ENCODE data around the gene PLXNC1. TPM values are rescaled to one million over a fixed set of nuclear protein-coding genes. Genes with fewer than 3 reads are reported as not detected.

Gene PLXNC1
- total and polyA plus RNA-seq, 2 experiments from 2014 or later = 0.78 to 1.9 TPM

DNA sequence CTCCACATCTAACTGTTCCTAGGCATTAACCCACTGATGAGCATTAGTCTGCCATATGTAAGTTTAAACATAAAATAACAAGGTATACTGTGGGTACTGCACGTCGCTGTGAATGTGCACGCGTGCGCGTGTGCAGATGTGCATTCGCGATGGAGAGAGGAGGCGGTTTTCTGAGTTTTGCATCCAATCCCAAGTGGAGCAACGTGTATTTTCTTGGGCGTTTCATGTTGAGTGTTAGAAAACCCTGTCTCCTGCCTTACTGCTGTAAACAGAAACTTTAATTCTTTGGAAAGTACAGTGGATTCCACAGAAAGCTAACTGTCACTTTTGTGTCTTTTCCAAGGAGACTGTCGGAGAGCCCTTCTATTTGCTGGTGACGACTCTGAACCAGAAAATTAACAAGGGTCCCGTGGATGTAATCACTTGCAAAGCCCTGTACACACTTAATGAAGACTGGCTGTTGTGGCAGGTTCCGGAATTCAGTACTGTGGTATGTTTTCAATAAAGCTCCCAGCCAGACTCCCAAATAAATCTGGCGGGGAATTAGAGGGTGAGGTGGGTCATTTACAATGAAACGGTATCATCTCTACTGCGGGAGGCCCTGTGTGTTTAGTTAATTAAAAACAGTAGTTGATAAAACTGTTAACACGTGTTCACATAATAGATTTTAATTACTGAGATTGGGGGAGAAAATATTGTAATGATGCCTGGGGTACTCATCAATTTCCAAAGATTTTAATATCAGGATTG lies 116.5 kb downstream of the PLXNC1 start:
- DNase-seq = peak; percentile 27
- in situ Hi-C loops (cut with MboI) = no loop called here
- Histone ChIP-seq H3F3A (ENCODE audit: insufficient read depth) (peaks cover 56% of the 10 kb centered on the region), H3K36me3 (ENCODE audit: low read depth) (no peaks in the 10 kb centered on the region), H3K9me3 (ENCODE audit: low read depth) (no peaks in the 10 kb centered on the region), H3K27ac (peak overlapping the region; percentile 92), H3K9me2 (ENCODE audit: insufficient read depth) (no peaks in the 10 kb centered on the region), H3K9ac (peak overlapping the region; percentile 55), H3K4me3 (peak overlapping the region; percentile 14; the same call in 1 of the 2 replicates), H3K4me1 (ENCODE audit: insufficient read depth) (peaks cover 56% of the 10 kb centered on the region), H3K4me2 (ENCODE audit: unreplicated experiment) (peak overlapping the region; percentile 79), H3K27me3 (replicated peaks; ENCODE audit: insufficient read depth) (peaks cover 10% of the 10 kb centered on the region; the same call in 1 of the 2 replicates), H4K20me1 (ENCODE audit: insufficient read depth) (no peaks in the 10 kb centered on the region), H2AFZ (peak overlapping the region; percentile 16; the same call in 1 of the 2 replicates), H3K79me2 (ENCODE audit: insufficient read depth) (no peaks in the 10 kb centered on the region)
- 25 to 26% methylated on average over 19 of the region's 19 CpGs for WGBS, 2 experiments (ENCODE audit: low coverage in 1 of 2, low lambda C conversion rate in 2 of 2, missing lambda C conversion rate in 2 of 2)
- no peak for TF ChIP-seq EZH2 (IDR thresholded peaks at IDR 0.05; ENCODE audit: insufficient read depth, poor library complexity, severe bottlenecking)
- TF ChIP-seq EZH2phosphoT487 (IDR thresholded peaks at IDR 0.05; ENCODE audit: insufficient read depth, low read depth) = no peak

GRCh38 chr12:94265539-94265938 lies 117.2 kb downstream of the PLXNC1 start:
- Histone ChIP-seq H3K4me1 (ENCODE audit: insufficient read depth) (peaks cover 56% of the 10 kb centered on the region), H4K20me1 (ENCODE audit: insufficient read depth) (no peaks in the 10 kb centered on the region), H3K4me2 (ENCODE audit: unreplicated experiment) (peak overlapping the region; percentile 79), H2AFZ (no peak overlapping the region), H3K27ac (peak overlapping the region; percentile 92), H3F3A (ENCODE audit: insufficient read depth) (peaks cover 56% of the 10 kb centered on the region), H3K36me3 (ENCODE audit: low read depth) (no peaks in the 10 kb centered on the region), H3K4me3 (peak overlapping the region; percentile 14; the same call in 1 of the 2 replicates), H3K9ac (peak overlapping the region; percentile 55), H3K79me2 (ENCODE audit: insufficient read depth) (no peaks in the 10 kb centered on the region), H3K9me3 (ENCODE audit: low read depth) (no peaks in the 10 kb centered on the region), H3K9me2 (ENCODE audit: insufficient read depth) (no peaks in the 10 kb centered on the region), H3K27me3 (replicated peaks; ENCODE audit: insufficient read depth) (peaks cover 16% of the 10 kb centered on the region; the same call in 1 of the 2 replicates)
- peak; percentile 67 for DNase-seq
- 6 to 8% methylated on average over 7 of the region's 7 CpGs for WGBS, 2 experiments (ENCODE audit: low coverage in 1 of 2, low lambda C conversion rate in 2 of 2, missing lambda C conversion rate in 2 of 2)
- no peak for TF ChIP-seq EZH2 (IDR thresholded peaks at IDR 0.05; ENCODE audit: insufficient read depth, poor library complexity, severe bottlenecking)
- in situ Hi-C loops (cut with MboI) = no loop called here

GRCh38 chr12:94265966-94266745 lies 117.8 kb downstream of the PLXNC1 start:
- DNase-seq = peak; percentile 67
- H3K4me3 ChIP-seq = peak overlapping the region; percentile 33
- TF ChIP-seq EZH2 (IDR thresholded peaks at IDR 0.05; ENCODE audit: insufficient read depth, poor library complexity, severe bottlenecking) = no peak
- TF ChIP-seq EZH2phosphoT487 (IDR thresholded peaks at IDR 0.05; ENCODE audit: insufficient read depth, low read depth) = no peak
- no peak overlapping the region for H2AFZ ChIP-seq
- in situ Hi-C loops (cut with MboI) = no loop called here
- peak overlapping the region; percentile 69 for H3K9ac ChIP-seq
- H3K27me3 ChIP-seq (replicated peaks; ENCODE audit: insufficient read depth) = peaks cover 23% of the 10 kb centered on the region; the same call in 1 of the 2 replicates
- H3K9me3 ChIP-seq (ENCODE audit: low read depth) = no peaks in the 10 kb centered on the region
- H3K4me2 ChIP-seq (ENCODE audit: unreplicated experiment) = peak overlapping the region; percentile 79
- no peaks in the 10 kb centered on the region for H3K9me2 ChIP-seq (ENCODE audit: insufficient read depth)
- H3K27ac ChIP-seq = peak overlapping the region; percentile 92
- peaks cover 54% of the 10 kb centered on the region for H3F3A ChIP-seq (ENCODE audit: insufficient read depth)
- no peaks in the 10 kb centered on the region for H4K20me1 ChIP-seq (ENCODE audit: insufficient read depth)
- WGBS, 2 experiments (ENCODE audit: low coverage in 1 of 2, low lambda C conversion rate in 2 of 2, missing lambda C conversion rate in 2 of 2) = 40 to 44% methylated on average over 14 of the region's 14 CpGs
- H3K36me3 ChIP-seq (ENCODE audit: low read depth) = no peaks in the 10 kb centered on the region
- H3K79me2 ChIP-seq (ENCODE audit: insufficient read depth) = no peaks in the 10 kb centered on the region
- H3K4me1 ChIP-seq (ENCODE audit: insufficient read depth) = peaks cover 56% of the 10 kb centered on the region

- Histone ChIP-seq H3K4me1 (ENCODE audit: insufficient read depth) (peaks cover 51% of the 10 kb centered on the region), H3K27ac (peak overlapping the region; percentile 92), H4K20me1 (ENCODE audit: insufficient read depth) (no peaks in the 10 kb centered on the region), H3K79me2 (ENCODE audit: insufficient read depth) (no peaks in the 10 kb centered on the region), H3K9ac (peak overlapping the region; percentile 69), H3K9me2 (ENCODE audit: insufficient read depth) (no peaks in the 10 kb centered on the region), H3K27me3 (replicated peaks; ENCODE audit: insufficient read depth) (peaks cover 26% of the 10 kb centered on the region; the same call in 1 of the 2 replicates), H3K4me3 (peak overlapping the region; percentile 33), H3K4me2 (ENCODE audit: unreplicated experiment) (peak overlapping the region; percentile 79), H3F3A (ENCODE audit: insufficient read depth) (peaks cover 46% of the 10 kb centered on the region), H3K9me3 (ENCODE audit: low read depth) (no peaks in the 10 kb centered on the region), H2AFZ (no peak overlapping the region), H3K36me3 (ENCODE audit: low read depth) (no peaks in the 10 kb centered on the region)
- TF ChIP-seq EZH2 (IDR thresholded peaks at IDR 0.05; ENCODE audit: insufficient read depth, poor library complexity, severe bottlenecking) = no peak
- peak; percentile 100 for TF ChIP-seq EZH2phosphoT487 (IDR thresholded peaks at IDR 0.05; ENCODE audit: insufficient read depth, low read depth)
- 5 to 7% methylated on average over 11 of the region's 11 CpGs for WGBS, 2 experiments (ENCODE audit: low coverage in 1 of 2, low lambda C conversion rate in 2 of 2, missing lambda C conversion rate in 2 of 2)
- peak; percentile 90 for DNase-seq
- in situ Hi-C loops (cut with MboI) = no loop called here
Observed at GRCh38 chr12:94266796-94267536, 118.6 kb downstream of the PLXNC1 start.
